Heart right ventricle (tissue), 16 donors: ENCODE results near the gene PPP2R5B. TPM values are rescaled to one million over a fixed set of nuclear protein-coding genes. Genes with fewer than 3 reads are reported as not detected.

Experiments
- ATAC-seq, 8 donors: fragments of 200-7000 bp; cut with Tn5 transposase; one replicate each; pipeline ENCODE4 v1.9.1; 2020; ENCODE audit warnings: mild to moderate bottlenecking in 8 of 8, moderate library complexity in 8 of 8, moderate number of reproducible peaks in 1 of 8
- DNase-seq, 2 donors: peaks; one replicate each; pipeline ENCODE4 v3.0.0-alpha.2; 2020
- H3K27ac ChIP-seq, 10 donors: fragments of 200-600 bp; sonication (generic) in 2 of 10; one replicate each; pipeline versions ENCODE4 v1.5.0 to v1.8.0; 2020 to 2022; ENCODE audit warnings: mild to moderate bottlenecking in 3 of 10
- H3K27me3 ChIP-seq, 7 donors: fragments of 200-600 bp; one replicate each; pipeline ENCODE4 v1.8.0; 2021 to 2022; ENCODE audit warnings: mild to moderate bottlenecking in 2 of 7
- H3K36me3 ChIP-seq, 9 donors: fragments of 200-600 bp; sonication (generic) in 1 of 9; one replicate each; pipeline versions ENCODE4 v1.5.0 to v1.8.0; 2020 to 2022; ENCODE audit warnings: mild to moderate bottlenecking in 2 of 9
- H3K4me1 ChIP-seq, 9 donors: fragments of 200-600 bp; sonication (generic) in 1 of 9; one replicate each; pipeline versions ENCODE4 v1.5.0 to v1.8.0; 2020 to 2022; ENCODE audit warnings: mild to moderate bottlenecking in 4 of 9
- H3K4me3 ChIP-seq, 10 donors: fragments of 200-600 bp; sonication (generic) in 2 of 10; one replicate each; pipeline versions ENCODE4 v1.5.0 to v1.8.0; 2020 to 2022; ENCODE audit warnings: mild to moderate bottlenecking in 7 of 10, moderate library complexity in 2 of 10
- H3K9me3 ChIP-seq, 11 donors: fragments of 200-600 bp in 10 of 11; sonication (generic) in 2 of 11; one replicate each; pipeline versions ENCODE4 v1.5.0 to v1.8.0; 2013 to 2022; ENCODE audit warnings: mild to moderate bottlenecking in 2 of 11, control low read depth in 1 of 11, moderate library complexity in 1 of 11
- CTCF ChIP-seq, 9 donors: fragments of 200-600 bp; sonication (generic) in 2 of 9; IDR thresholded peaks; one replicate each; pipeline versions ENCODE4 v1.5.0 to v1.8.0; 2021 to 2022; ENCODE audit warnings: antibody characterized with exemption in 9 of 9, mild to moderate bottlenecking in 5 of 9, moderate library complexity in 1 of 9
- WGBS, 2 donors: extraction: QIAGEN DNeasy Blood & Tissue Kit; methylation state at CpG; one replicate each; pipeline ENCODE4 v1.1.7; 2013; ENCODE audit warnings: inconsistent platforms in 1 of 2; 5-methylcytosine and 5-hydroxymethylcytosine counted together
- intact Hi-C, 10 donors: fragments of 100-400 bp; cut with DNase I; formaldehyde crosslinking; loops; one replicate each; pipeline versions ENCODE4 v1.11.1 to v1.14.2; 2022
- polyA plus RNA-seq, 2 donors: library from polyadenylated mRNA; stranded (reverse); fragments of 200-250 nt; gene quantifications; one replicate each; pipeline ENCODE4 v1.2.3, GENCODE V29; 2013
- total RNA-seq, 10 donors: library from RNA; stranded (reverse); fragmentation: NEBNext Ultra II Directional in 3 of 10; extraction: Animal tissue kit (Norgen Biotek cat#: 25700) in 3 of 10; gene quantifications; one replicate each; pipeline versions ENCODE4 v1.2.1 to v1.2.4, GENCODE V29; 2021 to 2023
- donor health status: Arrhythmogenic right ventricular cardiomyopathy.
- donor health status: ischemic (EF 13 %, LVEDD 7.1; RV severe dilation, severe dysfunction).
- donor health status: healthy with polysubstance abuse.
- donor health status: DM: no; HTN: yes; CAD: no.
- donor health status: DM: no; HTN: no; CAD: no.
- donor health status: ischemic (EF 25% LVEDD 6.9; RV normal size, moderate dysfunction).
- donor health status: ischemic (EF 25% LVEDD 5.7; RV mildly dilated, moderate dysfunction).
- donor health status: healthy.
- donor health status: DM: yes; HTN: yes; CAD: no.
- donor health status: Ischemic cardiomyopathy.
- donor health status: ischemic (EF 35%, LVEDD 5.7; RV mildly dilated, moderate dysfunction).
- donor health status: nonischemic (EF 11% LVEDD 7.7; RV severe dilation, severe dysfunction).
- donor health status: DM: yes; HTN: yes; CAD: no.
- donor health status: PGD.
- donor health status: ischemic (EF 29% LVEDD 5.4; RV normal size, mild dysfunction).
- donor health status: nonischemic (EF 23%, LVEDD 6.1; RV moderate dilation, normal function).

PPP2R5B gene
- total and polyA plus RNA-seq, 12 donors: 13.4 to 30.8 (median 22.3) TPM

GRCh38 chr11:64959498-64959897, 35.0 kb downstream of the PPP2R5B start:
- Histone ChIP-seq H3K27ac (no peak overlapping the region), H3K27me3 (peaks cover 0 to 25% (median 0%) of the 10 kb centered on the region in 7 donors), H3K4me3 (no peak overlapping the region), H3K4me1 (no peaks in the 10 kb centered on the region), H3K36me3 (no peaks in the 10 kb centered on the region), H3K9me3 (no peaks in the 10 kb centered on the region)
- TF ChIP-seq CTCF (IDR thresholded peaks at IDR 0.05): no peak
- intact Hi-C loops: no loop called here
- DNase-seq (no peak), ATAC-seq (no peak)
- WGBS, 2 donors: 66 to 72% methylated on average over 3 of the region's 3 CpGs

GRCh38 chr11:64960719-64961118, 36.2 kb downstream of the PPP2R5B start:
- 50 to 55% methylated on average over 4 of the region's 4 CpGs for WGBS, 2 donors
- Histone ChIP-seq H3K36me3 (no peaks in the 10 kb centered on the region), H3K27ac (no peak overlapping the region), H3K4me3 (no peak overlapping the region), H3K4me1 (no peaks in the 10 kb centered on the region), H3K27me3 (peaks cover 0 to 23% (median 0%) of the 10 kb centered on the region in 7 donors), H3K9me3 (no peaks in the 10 kb centered on the region)
- intact Hi-C loops: no loop called here
- ATAC-seq (no peak), DNase-seq (no peak)
- no peak for TF ChIP-seq CTCF (IDR thresholded peaks at IDR 0.05)

GRCh38 chr11:64963072-64963631, 38.7 kb downstream of the PPP2R5B start:
- H3K9me3 ChIP-seq: no peaks in the 10 kb centered on the region
- peaks cover 0 to 15% (median 0%) of the 10 kb centered on the region in 7 donors for H3K27me3 ChIP-seq
- no peaks in the 10 kb centered on the region for H3K36me3 ChIP-seq
- H3K27ac ChIP-seq: no peak overlapping the region
- TF ChIP-seq CTCF (IDR thresholded peaks at IDR 0.05): no peak
- intact Hi-C loops: no loop called here
- ATAC-seq (no peak), DNase-seq (no peak)
- H3K4me1 ChIP-seq: no peaks in the 10 kb centered on the region
- H3K4me3 ChIP-seq: no peak overlapping the region
- 79 to 84% methylated on average over 5 of the region's 5 CpGs for WGBS, 2 donors

- no peak for ATAC-seq
- no peaks in the 10 kb centered on the region for H3K36me3 ChIP-seq
- intact Hi-C loops: no loop called here
- peaks cover 0 to 10% (median 0%) of the 10 kb centered on the region in 7 donors for H3K27me3 ChIP-seq
- no peak overlapping the region for H3K27ac ChIP-seq
- no peak overlapping the region for H3K4me3 ChIP-seq
- DNase-seq: no peak
- WGBS, 2 donors: 86 to 94% methylated on average over 3 of the region's 3 CpGs
- TF ChIP-seq CTCF (IDR thresholded peaks at IDR 0.05): no peak
- H3K4me1 ChIP-seq: peaks cover 3 to 11% (median 9%) of the 10 kb centered on the region in 9 donors
- no peaks in the 10 kb centered on the region for H3K9me3 ChIP-seq
Measured at GRCh38 chr11:64967375-64967774, 42.9 kb downstream of the PPP2R5B start.
